Measurements from ENCODE around the gene ATP6V1G2. TPM values are rescaled to one million over a fixed set of nuclear protein-coding genes. Genes with fewer than 3 reads are reported as not detected.

Gene ATP6V1G2
- total RNA-seq, 1 donor from 2014 or later: 6.8 TPM

DNA sequence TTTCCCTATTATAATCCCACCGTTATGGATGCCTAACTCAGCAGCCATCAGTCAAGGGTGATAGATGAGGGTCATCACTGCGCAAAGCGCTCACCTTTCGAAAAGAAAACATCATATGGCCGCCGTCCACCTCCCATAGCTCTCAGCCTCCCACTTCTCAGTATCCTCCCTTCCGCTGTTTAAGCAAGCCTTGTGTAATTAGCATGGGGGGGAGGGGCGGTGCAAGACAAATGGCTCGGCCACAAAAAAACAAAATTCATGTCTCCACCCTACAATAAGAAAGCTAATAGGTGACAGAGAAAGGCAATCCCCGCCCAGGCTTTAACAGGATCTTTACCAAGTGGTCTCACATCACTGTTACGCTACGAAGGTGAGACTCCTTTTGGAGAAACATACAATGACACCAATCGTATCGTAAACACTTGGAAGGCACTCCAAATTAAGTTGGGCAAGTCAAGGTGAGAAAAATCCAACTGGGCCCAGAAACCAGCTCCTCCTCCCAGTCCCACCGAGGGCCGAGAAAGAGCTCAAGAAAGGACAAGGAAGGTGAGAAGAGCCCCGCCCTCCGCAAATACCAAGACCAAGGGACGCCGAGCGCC, 5.2 kb downstream of the ATP6V1G2 start:
- H3K36me3 ChIP-seq: peaks cover 28% of the 10 kb centered on the region
- peak overlapping the region; percentile 96 for H3K4me3 ChIP-seq
- Mint-ChIP-seq H3K4me1 (peaks cover 49% of the 10 kb centered on the region), H3K27me3 (ENCODE audit: insufficient read depth, low read depth) (peaks cover 6% of the 10 kb centered on the region), H3K27ac (peak overlapping the region; percentile 100), H3K4me3 (peak overlapping the region; percentile 100), H3K36me3 (peaks cover 39% of the 10 kb centered on the region), H3K9me3 (no peaks in the 10 kb centered on the region)
- H3K79me2 ChIP-seq (ENCODE audit: low read depth): peaks cover 73% of the 10 kb centered on the region
- peak overlapping the region; percentile 89 for H3K4me2 ChIP-seq
- peak overlapping the region; percentile 30 for H2AFZ ChIP-seq (replicated peaks)
- H3K27me3 ChIP-seq: no peaks in the 10 kb centered on the region
- peaks cover 56% of the 10 kb centered on the region for H3F3A ChIP-seq (ENCODE audit: low read depth)
- H4K20me1 ChIP-seq (ENCODE audit: low read depth): peaks cover 52% of the 10 kb centered on the region
- peak; percentile 53 for DNase-seq (ENCODE audit: low spot score)
- peak overlapping the region; percentile 100 for H3K27ac ChIP-seq
- TF ChIP-seq, protein P1, sequence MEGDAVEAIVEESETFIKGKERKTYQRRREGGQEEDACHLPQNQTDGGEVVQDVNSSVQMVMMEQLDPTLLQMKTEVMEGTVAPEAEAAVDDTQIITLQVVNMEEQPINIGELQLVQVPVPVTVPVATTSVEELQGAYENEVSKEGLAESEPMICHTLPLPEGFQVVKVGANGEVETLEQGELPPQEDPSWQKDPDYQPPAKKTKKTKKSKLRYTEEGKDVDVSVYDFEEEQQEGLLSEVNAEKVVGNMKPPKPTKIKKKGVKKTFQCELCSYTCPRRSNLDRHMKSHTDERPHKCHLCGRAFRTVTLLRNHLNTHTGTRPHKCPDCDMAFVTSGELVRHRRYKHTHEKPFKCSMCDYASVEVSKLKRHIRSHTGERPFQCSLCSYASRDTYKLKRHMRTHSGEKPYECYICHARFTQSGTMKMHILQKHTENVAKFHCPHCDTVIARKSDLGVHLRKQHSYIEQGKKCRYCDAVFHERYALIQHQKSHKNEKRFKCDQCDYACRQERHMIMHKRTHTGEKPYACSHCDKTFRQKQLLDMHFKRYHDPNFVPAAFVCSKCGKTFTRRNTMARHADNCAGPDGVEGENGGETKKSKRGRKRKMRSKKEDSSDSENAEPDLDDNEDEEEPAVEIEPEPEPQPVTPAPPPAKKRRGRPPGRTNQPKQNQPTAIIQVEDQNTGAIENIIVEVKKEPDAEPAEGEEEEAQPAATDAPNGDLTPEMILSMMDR (IDR thresholded peaks at IDR 0.05): no peak
- TF ChIP-seq EZH2phosphoT487 (IDR thresholded peaks at IDR 0.05) (no peak), EZH2 (IDR thresholded peaks at IDR 0.05) (no peak)
- no peaks in the 10 kb centered on the region for H3K9me3 ChIP-seq (ENCODE audit: low read depth)
- H3K4me1 ChIP-seq: peaks cover 21% of the 10 kb centered on the region
- H3K9ac ChIP-seq: peak overlapping the region; percentile 99

DNA sequence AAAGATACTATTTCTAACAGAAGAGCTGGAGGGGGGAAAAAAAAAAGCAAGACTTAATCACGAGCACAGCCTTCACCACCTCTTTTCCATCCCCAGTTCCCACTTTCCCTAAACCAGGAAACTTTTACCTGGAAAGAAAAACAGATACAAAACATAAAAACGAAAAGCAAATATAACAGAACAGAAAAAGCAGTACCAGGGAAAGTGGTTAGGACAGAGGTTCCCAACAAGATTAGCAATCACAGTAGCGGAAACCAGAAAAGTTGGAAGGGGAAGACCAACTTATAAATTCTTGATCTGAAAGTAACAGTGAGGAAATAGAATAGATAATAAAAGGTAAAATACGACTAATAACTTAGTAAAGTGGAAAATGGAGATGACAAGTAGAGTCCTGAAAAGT, 5.8 kb downstream of the ATP6V1G2 start:
- Histone ChIP-seq H3K36me3 (peaks cover 32% of the 10 kb centered on the region), H3K27me3 (no peaks in the 10 kb centered on the region), H3K27ac (no peak overlapping the region), H2AFZ (replicated peaks) (no peak overlapping the region), H3K4me2 (peak overlapping the region; percentile 89), H4K20me1 (ENCODE audit: low read depth) (peaks cover 58% of the 10 kb centered on the region), H3K9me3 (ENCODE audit: low read depth) (no peaks in the 10 kb centered on the region), H3F3A (ENCODE audit: low read depth) (peaks cover 61% of the 10 kb centered on the region), H3K4me3 (peak overlapping the region; percentile 96), H3K79me2 (ENCODE audit: low read depth) (peaks cover 76% of the 10 kb centered on the region), H3K4me1 (peaks cover 16% of the 10 kb centered on the region), H3K9ac (peak overlapping the region; percentile 99)
- Mint-ChIP-seq H3K4me3 (peak overlapping the region; percentile 100), H3K36me3 (peaks cover 45% of the 10 kb centered on the region), H3K9me3 (no peaks in the 10 kb centered on the region), H3K27me3 (ENCODE audit: insufficient read depth, low read depth) (peaks cover 6% of the 10 kb centered on the region), H3K27ac (peak overlapping the region; percentile 100), H3K4me1 (peaks cover 44% of the 10 kb centered on the region)
- TF ChIP-seq, protein P1 (IDR thresholded peaks at IDR 0.05): no peak
- TF ChIP-seq EZH2 (IDR thresholded peaks at IDR 0.05) (no peak), EZH2phosphoT487 (IDR thresholded peaks at IDR 0.05) (no peak)
- no peak for DNase-seq (ENCODE audit: low spot score)

DNA sequence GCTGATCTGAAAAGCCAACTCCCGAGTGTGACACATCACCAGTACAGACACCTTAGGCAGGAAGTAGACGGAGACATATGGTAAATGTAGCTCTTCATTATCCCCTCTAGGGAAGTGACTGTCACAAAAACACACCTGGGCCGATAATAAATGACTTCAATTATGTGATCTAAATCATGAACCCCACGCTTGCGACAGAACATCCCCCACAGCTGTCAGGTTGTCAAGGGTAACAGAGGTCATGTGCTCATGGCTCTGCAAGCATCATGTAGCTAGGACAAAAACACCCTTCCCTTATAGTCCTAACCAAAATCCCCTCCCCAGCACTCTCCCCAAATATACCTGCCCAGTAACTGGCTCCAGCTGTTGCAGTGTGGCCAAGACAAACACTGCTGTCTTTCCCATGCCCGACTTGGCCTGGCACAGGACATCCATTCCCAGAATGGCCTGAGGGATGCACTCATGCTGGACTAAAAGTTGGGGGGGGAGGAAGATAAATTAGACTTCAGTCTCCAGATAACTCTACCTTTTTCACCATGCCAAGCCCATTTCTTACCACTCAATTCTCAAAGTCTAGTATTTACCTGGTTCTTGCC, 7.5 kb downstream of the ATP6V1G2 start:
- Histone ChIP-seq H3K9ac (peak overlapping the region; percentile 99), H3K4me1 (peaks cover 16% of the 10 kb centered on the region), H3F3A (ENCODE audit: low read depth) (peaks cover 78% of the 10 kb centered on the region), H2AFZ (replicated peaks) (no peak overlapping the region), H3K4me2 (peak overlapping the region; percentile 89), H3K27ac (no peak overlapping the region), H3K27me3 (no peaks in the 10 kb centered on the region), H3K36me3 (peaks cover 42% of the 10 kb centered on the region), H3K79me2 (ENCODE audit: low read depth) (peaks cover 90% of the 10 kb centered on the region), H3K4me3 (peak overlapping the region; percentile 96), H4K20me1 (ENCODE audit: low read depth) (peaks cover 75% of the 10 kb centered on the region), H3K9me3 (ENCODE audit: low read depth) (no peaks in the 10 kb centered on the region)
- TF ChIP-seq EZH2 (IDR thresholded peaks at IDR 0.05) (no peak), EZH2phosphoT487 (IDR thresholded peaks at IDR 0.05) (no peak)
- TF ChIP-seq, protein P1 (IDR thresholded peaks at IDR 0.05): no peak
- Mint-ChIP-seq H3K4me1 (peaks cover 35% of the 10 kb centered on the region), H3K36me3 (peaks cover 57% of the 10 kb centered on the region), H3K27me3 (ENCODE audit: insufficient read depth, low read depth) (peaks cover 6% of the 10 kb centered on the region), H3K9me3 (no peaks in the 10 kb centered on the region), H3K27ac (no peak overlapping the region), H3K4me3 (peak overlapping the region; percentile 100)
- DNase-seq (ENCODE audit: low spot score): no peak

All from neural progenitor cell (in vitro differentiated cells).